VCaP (cell line): ENCODE data around the gene RAD51B.

Experiments
- H3K27ac ChIP-seq: fragments of 450-650 bp; 2 replicates; pipeline ENCODE4 v1.5.1; 2017
- TF ChIP-seq, protein P1 (sequence below): fragments of 450-650 bp; conservative IDR thresholded peaks from 2 replicates; pipeline ENCODE4 v1.5.1; 2017; ENCODE audit warnings: mild to moderate bottlenecking, moderate library complexity

RAD51B gene

DNA sequence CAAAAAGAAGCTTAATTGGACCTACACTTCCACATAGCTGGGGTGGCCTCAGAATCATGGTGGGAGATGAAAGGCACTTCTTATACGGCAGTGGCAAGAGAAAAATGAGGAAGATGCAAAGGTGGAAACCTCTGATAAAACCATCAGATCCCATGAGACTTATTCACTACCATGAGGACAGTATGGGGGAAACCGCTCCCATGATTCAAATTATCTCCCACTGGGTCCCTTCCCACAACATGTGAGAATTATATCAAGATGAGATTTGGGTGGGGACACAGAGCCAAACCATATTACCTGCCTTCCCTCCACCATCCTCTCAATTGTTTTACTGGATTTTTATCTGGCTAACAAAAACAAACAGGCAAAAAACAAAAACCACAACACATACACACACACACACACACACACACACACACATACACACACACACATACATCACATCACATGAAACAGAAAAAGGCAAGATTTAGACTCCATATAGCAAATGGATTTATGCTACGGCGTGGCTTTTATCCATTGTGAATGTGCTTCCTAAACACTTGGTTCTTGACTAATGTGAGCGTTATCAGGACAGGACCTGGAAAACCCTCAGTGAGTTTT is 906.6 kb downstream of the RAD51B start:
- TF ChIP-seq, protein P1, sequence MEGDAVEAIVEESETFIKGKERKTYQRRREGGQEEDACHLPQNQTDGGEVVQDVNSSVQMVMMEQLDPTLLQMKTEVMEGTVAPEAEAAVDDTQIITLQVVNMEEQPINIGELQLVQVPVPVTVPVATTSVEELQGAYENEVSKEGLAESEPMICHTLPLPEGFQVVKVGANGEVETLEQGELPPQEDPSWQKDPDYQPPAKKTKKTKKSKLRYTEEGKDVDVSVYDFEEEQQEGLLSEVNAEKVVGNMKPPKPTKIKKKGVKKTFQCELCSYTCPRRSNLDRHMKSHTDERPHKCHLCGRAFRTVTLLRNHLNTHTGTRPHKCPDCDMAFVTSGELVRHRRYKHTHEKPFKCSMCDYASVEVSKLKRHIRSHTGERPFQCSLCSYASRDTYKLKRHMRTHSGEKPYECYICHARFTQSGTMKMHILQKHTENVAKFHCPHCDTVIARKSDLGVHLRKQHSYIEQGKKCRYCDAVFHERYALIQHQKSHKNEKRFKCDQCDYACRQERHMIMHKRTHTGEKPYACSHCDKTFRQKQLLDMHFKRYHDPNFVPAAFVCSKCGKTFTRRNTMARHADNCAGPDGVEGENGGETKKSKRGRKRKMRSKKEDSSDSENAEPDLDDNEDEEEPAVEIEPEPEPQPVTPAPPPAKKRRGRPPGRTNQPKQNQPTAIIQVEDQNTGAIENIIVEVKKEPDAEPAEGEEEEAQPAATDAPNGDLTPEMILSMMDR: no peak
- H3K27ac ChIP-seq: no peak overlapping the region

GRCh38 chr14:68727315-68728047 is 907.9 kb downstream of the RAD51B start:
- TF ChIP-seq, protein P1: no peak
- H3K27ac ChIP-seq: no peak overlapping the region

DNA sequence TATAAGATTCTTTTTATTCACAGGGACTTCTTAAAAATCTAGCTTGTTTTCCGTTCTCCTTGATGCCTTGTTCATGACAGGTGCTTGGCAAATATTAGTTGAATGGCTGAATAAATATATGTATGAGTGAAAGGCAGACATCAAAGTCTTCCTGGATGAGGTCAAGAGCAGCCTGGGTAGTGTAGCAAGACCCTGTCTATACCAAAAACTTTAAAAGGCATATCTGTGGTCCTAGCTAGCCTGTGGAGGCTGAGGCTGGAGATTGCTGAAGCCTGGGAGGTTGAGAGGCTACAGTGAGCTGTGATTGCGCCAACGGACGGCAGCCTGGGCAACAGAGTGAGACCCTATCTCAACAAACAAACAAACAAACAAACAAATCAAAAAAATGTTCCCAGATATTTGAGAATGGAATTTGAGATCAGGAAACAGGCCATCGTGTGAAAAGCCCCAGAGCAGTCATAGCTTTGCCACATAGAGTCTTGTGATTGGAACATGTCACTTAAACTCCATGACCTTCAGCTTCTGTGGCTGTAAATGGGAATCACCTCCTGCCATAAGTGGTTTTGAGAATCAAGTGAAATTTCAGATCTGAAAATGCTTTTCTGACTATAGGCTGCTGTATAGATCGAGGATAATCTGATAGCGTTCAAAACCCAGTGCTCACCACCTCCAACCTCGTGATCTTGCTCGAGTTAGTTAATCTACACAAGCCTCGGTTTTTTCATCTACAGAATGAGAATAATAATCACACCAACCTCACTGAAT is 908.9 kb downstream of the RAD51B start:
- no peak overlapping the region for H3K27ac ChIP-seq
- TF ChIP-seq, protein P1: no peak

DNA sequence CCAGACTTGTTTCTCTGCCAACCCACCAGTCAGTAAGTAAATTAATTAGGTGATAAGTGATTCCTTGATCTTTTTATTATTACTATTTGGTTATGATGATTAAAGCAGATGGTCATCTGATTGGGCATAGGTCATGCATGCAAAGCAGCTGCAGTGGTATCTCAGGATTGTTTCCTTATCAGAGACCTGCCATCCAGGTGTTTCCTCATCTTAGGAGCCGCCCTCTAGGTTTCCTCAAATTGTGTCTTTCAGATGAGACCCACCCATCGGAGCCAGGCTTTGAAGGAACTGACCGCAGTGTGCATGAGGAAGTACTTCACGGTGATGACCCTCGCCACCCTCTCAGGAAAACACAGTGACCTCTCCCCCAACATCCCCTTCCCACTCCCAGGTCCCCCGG is 910.0 kb downstream of the RAD51B start:
- TF ChIP-seq, protein P1: no peak
- no peak overlapping the region for H3K27ac ChIP-seq

GRCh38 chr14:68730348-68730747 is 910.8 kb downstream of the RAD51B start:
- H3K27ac ChIP-seq: no peak overlapping the region
- TF ChIP-seq, protein P1: no peak

DNA sequence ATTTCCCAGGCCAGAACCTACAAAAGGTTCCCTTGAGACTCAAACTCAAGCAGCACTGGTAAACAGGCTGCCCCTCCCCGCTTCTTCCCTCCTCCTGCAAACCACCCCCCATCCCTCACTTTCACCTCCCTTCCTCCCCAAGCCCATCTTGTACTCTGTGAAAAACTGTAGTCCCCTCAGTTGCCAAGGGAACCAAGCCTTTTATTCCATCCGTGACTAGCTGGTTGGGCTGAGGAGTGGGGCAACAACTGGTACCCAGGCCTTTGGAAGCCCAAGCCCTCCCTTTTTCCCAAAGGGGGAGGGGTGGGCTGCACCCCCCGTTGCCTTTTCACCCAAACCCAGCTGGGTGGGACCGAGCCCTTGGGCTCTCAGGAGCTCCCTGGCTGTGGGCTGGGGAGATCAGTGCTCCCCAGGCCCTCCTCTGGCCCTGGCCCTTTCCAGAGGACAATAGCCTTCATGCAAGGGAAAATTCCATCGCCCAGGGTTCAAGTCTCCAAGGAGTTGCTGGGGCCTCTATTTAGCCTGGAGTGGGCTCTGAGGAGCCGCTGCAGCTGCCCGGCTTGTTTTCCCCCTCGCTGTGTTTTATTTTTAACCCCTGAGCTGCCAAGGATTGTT is 911.3 kb downstream of the RAD51B start:
- H3K27ac ChIP-seq: no peak overlapping the region
- TF ChIP-seq, protein P1: no peak
